IPS-15b (cell line): ENCODE results near the gene SMIM12.

Experiments
- H3K27me3 ChIP-seq: one replicate; pipeline ENCODE4 v1.6.1; 2013; ENCODE audit warnings: low read length; ENCODE audit not compliant: control insufficient read depth, insufficient read depth
- H3K36me3 ChIP-seq: one replicate; pipeline ENCODE4 v1.6.1; 2013; ENCODE audit warnings: low read length; ENCODE audit not compliant: control insufficient read depth, insufficient read depth
- H3K4me1 ChIP-seq: one replicate; pipeline ENCODE4 v1.6.1; 2013; ENCODE audit warnings: mild to moderate bottlenecking, low read length; ENCODE audit not compliant: control insufficient read depth, insufficient read depth
- H3K4me3 ChIP-seq: one replicate; pipeline ENCODE4 v1.5.1; 2013; ENCODE audit warnings: low read depth, low read length
- H3K9ac ChIP-seq: one replicate; pipeline ENCODE4 v1.6.1; 2013; ENCODE audit warnings: low read depth, mild to moderate bottlenecking, low read length
- H3K9me3 ChIP-seq: one replicate; pipeline ENCODE4 v1.6.1; 2013; ENCODE audit warnings: mild to moderate bottlenecking, low read length; ENCODE audit not compliant: control insufficient read depth, insufficient read depth

The SMIM12 gene

DNA sequence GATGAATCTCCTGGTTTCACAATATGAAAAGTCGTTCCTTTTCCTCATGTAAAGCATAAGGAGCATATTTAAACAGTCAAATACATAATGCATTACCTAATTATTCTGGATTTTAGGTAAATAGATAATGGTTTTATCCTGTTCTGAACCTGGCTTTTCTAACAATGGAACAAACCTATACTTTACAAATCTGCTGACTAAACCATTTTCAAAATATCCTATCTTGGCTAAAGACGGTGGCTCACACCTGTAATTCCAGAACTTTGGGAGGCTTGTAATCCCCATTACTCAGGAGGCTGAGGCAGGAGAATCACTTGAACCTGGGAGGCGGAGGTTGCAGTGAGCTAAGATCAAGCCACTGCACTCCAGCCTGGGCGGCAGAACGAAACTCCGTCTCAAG is 2.9 kb downstream of the SMIM12 start:
- Histone ChIP-seq H3K27me3 (no peaks in the 10 kb centered on the region), H3K9ac (no peak overlapping the region), H3K4me1 (peaks cover 5% of the 10 kb centered on the region), H3K36me3 (peaks cover 14% of the 10 kb centered on the region), H3K9me3 (no peaks in the 10 kb centered on the region), H3K4me3 (no peak overlapping the region)

DNA sequence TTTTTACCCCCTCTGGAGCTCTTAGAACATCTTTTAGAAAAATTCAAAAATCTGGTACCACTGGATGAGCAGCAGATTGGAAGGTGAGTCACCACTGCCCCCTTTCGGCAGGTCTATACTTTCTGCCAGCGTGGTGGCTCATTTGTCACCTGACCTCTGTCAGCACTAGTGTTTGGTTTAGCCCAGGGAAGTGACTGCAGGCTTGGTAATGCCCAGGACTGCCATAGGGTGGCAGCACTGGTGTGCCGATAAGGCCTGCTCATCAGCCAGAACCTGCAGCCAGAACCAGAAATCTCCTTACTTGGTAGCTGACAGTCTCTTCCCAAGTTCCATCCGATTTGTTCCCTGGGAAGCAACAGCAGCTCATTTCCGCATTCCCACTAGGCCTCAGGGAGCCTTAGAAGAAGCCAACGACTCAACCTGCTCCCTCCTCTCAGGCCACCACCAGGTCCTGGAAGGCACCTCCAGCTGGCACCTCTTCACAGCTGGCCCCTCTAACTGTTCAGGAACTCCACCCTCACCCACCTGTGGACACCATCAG is 6.8 kb downstream of the SMIM12 start:
- Histone ChIP-seq H3K36me3 (peaks cover 12% of the 10 kb centered on the region), H3K9ac (no peak overlapping the region), H3K4me1 (peaks cover 8% of the 10 kb centered on the region), H3K9me3 (no peaks in the 10 kb centered on the region), H3K4me3 (no peak overlapping the region), H3K27me3 (no peaks in the 10 kb centered on the region)

DNA sequence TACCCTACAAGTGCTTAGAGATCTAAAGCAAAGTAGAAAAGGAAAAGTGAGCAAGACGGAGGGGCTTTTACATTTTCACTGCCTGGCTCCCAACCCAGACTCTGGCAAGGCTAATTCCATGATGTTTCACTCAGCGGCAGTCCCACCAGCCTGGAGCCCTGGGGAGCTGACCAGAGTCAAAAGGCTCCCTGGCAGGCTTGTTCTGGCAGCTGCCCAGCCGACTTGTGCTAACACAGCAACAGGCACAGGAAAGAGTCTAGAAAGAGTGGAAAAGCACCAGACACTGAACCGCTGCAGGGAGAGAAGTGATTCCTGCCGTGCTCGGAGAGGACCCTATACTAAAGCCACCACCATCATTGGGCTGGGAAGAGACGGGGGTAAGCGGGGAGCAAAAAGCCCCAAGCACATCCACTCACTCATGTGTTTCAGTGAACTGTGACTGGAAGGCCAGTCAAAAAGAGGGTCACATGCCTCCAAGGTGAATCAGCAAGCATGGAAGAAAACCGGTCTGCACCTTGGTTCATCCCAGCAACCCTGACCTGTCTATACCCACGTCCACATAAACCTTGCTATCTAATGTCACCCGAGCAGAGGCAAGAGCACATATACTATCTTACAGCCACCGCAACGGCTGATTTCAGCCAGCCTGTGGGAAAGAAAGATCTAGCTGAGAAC is 8.0 kb downstream of the SMIM12 start:
- Histone ChIP-seq H3K27me3 (no peaks in the 10 kb centered on the region), H3K9me3 (no peaks in the 10 kb centered on the region), H3K9ac (no peak overlapping the region), H3K4me1 (peaks cover 8% of the 10 kb centered on the region), H3K36me3 (peaks cover 12% of the 10 kb centered on the region), H3K4me3 (no peak overlapping the region)

DNA sequence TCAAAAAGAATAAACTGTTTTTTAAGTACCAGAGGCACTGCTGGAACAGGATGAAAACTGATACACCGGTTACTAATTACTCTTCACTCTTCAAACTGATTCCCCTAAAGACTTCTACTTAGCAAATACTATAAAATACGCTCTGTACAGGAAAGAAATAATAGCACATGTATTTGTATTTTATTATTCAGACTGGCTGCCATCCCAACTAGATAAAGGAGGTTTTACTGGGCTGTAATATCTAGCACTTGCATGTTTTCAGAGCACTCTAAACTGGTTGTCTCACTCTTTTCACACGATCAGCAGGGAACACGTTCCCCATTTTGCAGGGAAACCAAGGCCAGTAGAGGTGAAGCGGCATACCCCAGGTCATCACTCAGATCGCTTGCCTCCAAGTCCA is 9.2 kb downstream of the SMIM12 start:
- H3K27me3 ChIP-seq, result no peaks in the 10 kb centered on the region
- no peak overlapping the region for H3K4me3 ChIP-seq
- H3K36me3 ChIP-seq, result peaks cover 7% of the 10 kb centered on the region

DNA sequence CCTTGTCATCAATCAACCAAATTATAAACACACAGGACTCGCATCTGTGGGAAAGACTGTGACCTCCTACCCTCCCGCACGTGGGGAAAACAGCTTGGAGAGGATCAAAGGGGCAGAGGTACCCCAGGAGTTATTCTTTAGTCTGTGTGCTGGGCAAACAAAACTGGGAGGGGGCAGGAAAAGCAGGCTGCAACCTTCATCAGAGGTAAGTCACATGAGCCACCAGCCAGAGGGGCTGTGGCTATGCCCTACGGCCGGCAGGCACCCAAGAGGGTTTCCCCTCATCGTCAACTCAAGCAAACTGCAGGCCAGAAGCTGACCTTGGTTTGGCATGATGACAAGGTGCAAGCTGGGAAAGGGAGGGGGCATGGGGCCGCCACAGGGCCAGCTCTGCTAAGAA is 12.5 kb downstream of the SMIM12 start:
- Histone ChIP-seq H3K36me3 (no peaks in the 10 kb centered on the region), H3K9ac (no peak overlapping the region), H3K27me3 (no peaks in the 10 kb centered on the region), H3K4me3 (no peak overlapping the region), H3K9me3 (no peaks in the 10 kb centered on the region), H3K4me1 (peaks cover 31% of the 10 kb centered on the region)

More for the DNA sequence above, 9.2 kb downstream of the SMIM12 start:
- Histone ChIP-seq H3K9me3 (no peaks in the 10 kb centered on the region), H3K9ac (no peak overlapping the region), H3K4me1 (peaks cover 10% of the 10 kb centered on the region)

DNA sequence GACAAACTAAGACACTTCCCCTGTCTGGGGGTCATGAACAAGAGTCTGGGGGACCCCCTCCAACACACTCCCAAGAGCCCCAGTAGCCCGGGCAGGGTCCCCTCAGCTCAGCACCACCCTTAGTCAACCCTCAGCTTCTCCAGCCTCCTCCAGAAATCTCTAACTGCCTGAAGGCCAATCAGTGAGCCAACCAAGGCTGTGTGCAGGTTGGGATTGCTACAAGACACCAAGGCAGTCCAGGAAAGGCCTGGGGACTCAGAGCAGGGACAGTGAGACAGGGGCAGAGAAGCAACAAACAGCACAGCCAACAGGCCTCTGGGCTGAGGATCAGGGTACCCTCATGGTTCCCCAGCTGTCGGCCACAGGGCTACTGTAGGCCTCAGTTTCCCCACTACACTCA is 13.3 kb downstream of the SMIM12 start:
- Histone ChIP-seq H3K9ac (no peak overlapping the region), H3K36me3 (no peaks in the 10 kb centered on the region), H3K4me3 (no peak overlapping the region), H3K27me3 (no peaks in the 10 kb centered on the region), H3K4me1 (peaks cover 31% of the 10 kb centered on the region), H3K9me3 (no peaks in the 10 kb centered on the region)

DNA sequence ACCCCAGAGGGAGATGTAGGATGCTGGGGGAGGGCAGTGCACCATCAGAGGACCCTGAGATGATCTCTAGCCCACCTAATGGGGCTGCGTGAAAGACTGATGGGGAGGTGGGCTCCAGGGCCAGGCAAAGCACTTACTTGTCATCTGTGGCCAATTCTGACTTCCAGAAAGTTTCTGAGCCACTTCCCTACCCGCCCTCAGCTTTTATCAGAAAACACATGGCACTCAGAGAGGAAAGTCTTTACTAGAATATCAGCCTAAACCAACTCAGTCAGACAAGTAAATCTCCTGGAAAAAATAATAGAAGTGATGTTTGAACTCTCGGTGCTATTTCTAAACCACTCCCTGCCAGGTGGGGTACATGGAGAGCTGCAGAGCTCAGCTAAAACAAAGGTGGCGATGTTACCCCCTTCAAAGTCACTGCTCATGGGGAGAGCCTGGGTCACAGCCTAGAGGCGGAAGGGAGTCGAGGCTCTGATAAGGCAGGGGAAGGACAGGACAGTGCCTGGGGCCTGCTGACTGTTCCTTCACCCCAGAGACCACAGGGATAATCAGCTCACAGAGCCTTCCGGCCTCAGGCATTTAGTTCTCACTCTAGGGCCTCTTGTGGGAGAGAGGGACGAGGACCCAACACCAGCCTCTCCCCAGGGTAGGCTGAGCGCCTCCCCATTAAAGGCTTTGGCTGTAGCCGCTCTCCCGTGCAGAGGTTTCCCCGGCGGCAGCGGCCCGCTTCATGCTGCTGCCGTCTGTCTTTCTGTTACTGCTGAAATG is 14.2 kb downstream of the SMIM12 start:
- Histone ChIP-seq H3K36me3 (no peaks in the 10 kb centered on the region), H3K4me1 (peaks cover 31% of the 10 kb centered on the region), H3K9ac (no peak overlapping the region), H3K27me3 (no peaks in the 10 kb centered on the region), H3K9me3 (no peaks in the 10 kb centered on the region), H3K4me3 (no peak overlapping the region)

DNA sequence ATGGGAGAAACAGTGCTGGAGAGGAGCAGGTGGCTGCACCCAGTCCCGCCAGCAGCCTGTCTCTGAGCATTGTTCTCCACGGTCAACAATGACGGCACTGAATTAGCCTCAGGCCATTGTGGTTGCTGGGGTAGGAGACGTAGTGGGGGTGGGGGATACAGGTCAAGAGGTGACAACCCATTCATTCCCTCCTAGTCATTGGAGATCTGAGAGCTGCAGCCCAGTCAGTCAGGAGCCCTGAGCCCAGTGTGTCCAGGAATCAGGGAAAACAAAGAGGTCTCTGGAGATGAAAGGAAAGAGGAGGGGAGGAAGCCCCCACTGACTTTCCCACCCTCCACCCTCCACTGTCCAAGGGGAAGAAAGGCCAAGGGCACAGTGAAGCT is 15.3 kb downstream of the SMIM12 start:
- no peaks in the 10 kb centered on the region for H3K36me3 ChIP-seq
- no peaks in the 10 kb centered on the region for H3K27me3 ChIP-seq
- peaks cover 31% of the 10 kb centered on the region for H3K4me1 ChIP-seq
- no peak overlapping the region for H3K4me3 ChIP-seq
- no peak overlapping the region for H3K9ac ChIP-seq
- no peaks in the 10 kb centered on the region for H3K9me3 ChIP-seq

DNA sequence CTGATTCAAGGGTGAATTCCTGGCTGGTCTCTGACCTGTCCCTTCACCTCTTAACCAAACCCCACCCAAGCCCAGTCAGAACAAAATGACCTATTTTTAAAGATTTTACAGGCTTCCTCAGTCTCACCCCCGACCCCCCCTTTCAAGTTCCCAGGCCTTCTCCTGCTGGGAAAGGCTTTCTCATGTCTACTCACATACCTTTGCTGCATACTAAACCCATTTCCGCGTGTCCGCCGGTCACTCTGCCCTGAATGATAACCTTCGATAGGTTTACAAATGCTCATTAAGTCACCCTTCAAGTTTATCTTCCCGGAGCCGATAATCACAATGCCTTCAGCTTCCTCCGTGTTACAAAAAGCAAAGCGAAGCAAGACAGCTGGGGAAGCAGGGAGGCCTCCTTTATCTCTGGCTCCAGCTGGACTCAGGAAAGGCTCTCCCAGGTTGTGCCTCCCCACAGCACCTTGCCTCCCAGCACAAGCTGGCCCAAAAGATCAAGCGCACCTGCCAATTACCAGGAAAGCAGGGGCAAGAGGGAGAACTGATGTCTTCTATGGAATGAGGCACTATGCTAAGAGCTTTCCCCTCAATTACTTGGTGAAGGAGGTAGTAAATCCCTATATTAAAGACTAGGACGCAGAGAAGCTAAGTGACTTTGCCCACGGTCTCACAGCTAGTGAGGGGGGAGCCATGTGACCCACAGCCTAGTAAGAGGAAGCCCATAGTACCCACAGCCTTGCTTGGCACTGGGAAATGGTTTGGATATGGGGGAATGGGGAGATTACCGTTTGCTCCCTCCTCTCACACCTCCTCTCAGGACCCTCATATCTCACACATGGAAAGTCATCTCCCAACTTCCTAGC is 15.9 kb downstream of the SMIM12 start:
- H3K4me1 ChIP-seq, result peaks cover 31% of the 10 kb centered on the region
- H3K4me3 ChIP-seq, result no peak overlapping the region
- H3K9ac ChIP-seq, result no peak overlapping the region
- H3K27me3 ChIP-seq, result no peaks in the 10 kb centered on the region
- H3K36me3 ChIP-seq, result no peaks in the 10 kb centered on the region
- H3K9me3 ChIP-seq, result no peaks in the 10 kb centered on the region

DNA sequence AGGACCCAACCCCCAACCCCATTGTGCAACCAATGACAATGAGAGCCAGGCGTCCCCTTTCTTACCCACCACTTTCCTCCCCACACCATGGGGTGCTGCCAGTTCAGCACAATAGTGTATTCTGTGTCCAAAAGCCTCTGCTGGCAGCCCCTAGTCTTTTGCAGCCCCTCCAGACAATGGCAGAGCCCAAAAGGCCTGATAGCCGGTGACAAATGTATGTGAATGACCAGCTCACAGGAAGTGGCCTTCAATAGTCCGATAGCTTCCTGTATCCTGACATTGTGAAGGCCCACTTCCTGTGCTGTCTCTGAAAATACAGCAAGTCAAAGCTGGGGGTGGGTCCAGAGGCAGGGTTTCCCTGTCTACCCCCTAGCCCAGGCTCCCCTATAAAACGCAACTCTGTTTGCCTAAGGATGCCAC is 16.6 kb downstream of the SMIM12 start:
- Histone ChIP-seq H3K4me3 (no peak overlapping the region), H3K9me3 (no peaks in the 10 kb centered on the region), H3K4me1 (peaks cover 28% of the 10 kb centered on the region), H3K27me3 (no peaks in the 10 kb centered on the region), H3K36me3 (no peaks in the 10 kb centered on the region), H3K9ac (no peak overlapping the region)

DNA sequence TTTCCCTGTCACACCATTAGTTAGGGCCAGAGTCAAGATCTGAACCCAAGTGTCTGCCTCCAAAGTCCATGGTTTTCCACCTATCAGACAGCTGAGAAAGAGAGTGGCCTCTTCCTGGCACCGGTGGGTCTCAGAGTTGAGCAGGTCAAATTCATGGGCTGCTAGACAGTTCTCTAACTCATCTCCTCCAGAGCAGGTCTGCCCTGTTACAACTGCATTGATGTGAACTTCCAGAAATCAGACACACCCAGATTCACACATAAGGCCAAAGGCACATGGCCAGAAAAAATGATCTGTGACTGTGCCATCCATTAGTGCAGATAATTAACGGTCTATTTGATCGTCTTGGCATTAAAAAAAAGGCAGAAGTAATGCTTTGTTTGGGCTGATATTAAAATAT is 17.5 kb downstream of the SMIM12 start:
- no peaks in the 10 kb centered on the region for H3K9me3 ChIP-seq
- no peak overlapping the region for H3K4me3 ChIP-seq
- no peaks in the 10 kb centered on the region for H3K27me3 ChIP-seq
- peaks cover 28% of the 10 kb centered on the region for H3K4me1 ChIP-seq
- no peaks in the 10 kb centered on the region for H3K36me3 ChIP-seq
- no peak overlapping the region for H3K9ac ChIP-seq
